DOHH2 (cell line): ENCODE measurements around the gene KCP.

Experiments
- CTCF ChIP-seq: fragments of 200-600 bp; sonication (generic); IDR thresholded peaks from one replicate; pipeline ENCODE4 v1.5.1; 2014; ENCODE audit warnings: antibody characterized with exemption, mild to moderate bottlenecking, low read depth, low read length; ENCODE audit not compliant: poor library complexity, severe bottlenecking
- EZH2phosphoT487 ChIP-seq: fragments of 200-600 bp; sonication (generic); IDR thresholded peaks from 2 replicates; pipeline ENCODE4 v1.6.1; 2017; ENCODE audit warnings: borderline replicate concordance, mild to moderate bottlenecking, antibody characterized with exemption, low read length, moderate library complexity, mixed read lengths

- TF ChIP-seq CTCF: no peak
- no peak for TF ChIP-seq EZH2phosphoT487
Observed at GRCh38 chr7:128893251-128894100, 17.0 kb downstream of the KCP start.
